Mesothelial cell of epicardium (in vitro differentiated cells): ENCODE measurements around the gene FGFBP2. TPM values are rescaled to one million over a fixed set of nuclear protein-coding genes. Genes with fewer than 3 reads are reported as not detected.

Experiments
- DNase-seq, 2 experiments: peaks; one replicate each; pipeline ENCODE4 v3.0.0; 2021; ENCODE audit warnings: low spot score in 2 of 2; ENCODE audit not compliant: unreplicated experiment in 2 of 2
- H3K27ac Mint-ChIP-seq: 2 replicates; pipeline ENCODE4 v1.8.0; 2021; ENCODE audit warnings: mixed read lengths
- H3K27me3 Mint-ChIP-seq: 2 replicates; pipeline ENCODE4 v1.8.0; 2021; ENCODE audit warnings: low read depth, mixed read lengths
- H3K36me3 Mint-ChIP-seq: 2 replicates; pipeline ENCODE4 v1.8.0; 2021; ENCODE audit warnings: mixed read lengths
- H3K4me1 Mint-ChIP-seq: 2 replicates; pipeline ENCODE4 v1.8.0; 2021; ENCODE audit warnings: mixed read lengths
- H3K4me3 Mint-ChIP-seq: 2 replicates; pipeline ENCODE4 v1.8.0; 2021; ENCODE audit warnings: mild to moderate bottlenecking, moderate library complexity, mixed read lengths
- H3K9me3 Mint-ChIP-seq: 2 replicates; pipeline ENCODE4 v1.8.0; 2021; ENCODE audit warnings: mixed read lengths
- total RNA-seq: library from RNA; stranded (reverse); gene quantifications from 3 replicates; pipeline ENCODE4 v1.2.1, GENCODE V29; 2021
- TF ChIP-seq, protein P1 (sequence below): fragments of 200-600 bp; sonication (generic); IDR thresholded peaks from one replicate; pipeline ENCODE4 v1.5.0; 2021; ENCODE audit warnings: antibody characterized with exemption; ENCODE audit not compliant: unreplicated experiment

The FGFBP2 gene
- total RNA-seq, 1 donor from 2014 or later, result not detected

DNA sequence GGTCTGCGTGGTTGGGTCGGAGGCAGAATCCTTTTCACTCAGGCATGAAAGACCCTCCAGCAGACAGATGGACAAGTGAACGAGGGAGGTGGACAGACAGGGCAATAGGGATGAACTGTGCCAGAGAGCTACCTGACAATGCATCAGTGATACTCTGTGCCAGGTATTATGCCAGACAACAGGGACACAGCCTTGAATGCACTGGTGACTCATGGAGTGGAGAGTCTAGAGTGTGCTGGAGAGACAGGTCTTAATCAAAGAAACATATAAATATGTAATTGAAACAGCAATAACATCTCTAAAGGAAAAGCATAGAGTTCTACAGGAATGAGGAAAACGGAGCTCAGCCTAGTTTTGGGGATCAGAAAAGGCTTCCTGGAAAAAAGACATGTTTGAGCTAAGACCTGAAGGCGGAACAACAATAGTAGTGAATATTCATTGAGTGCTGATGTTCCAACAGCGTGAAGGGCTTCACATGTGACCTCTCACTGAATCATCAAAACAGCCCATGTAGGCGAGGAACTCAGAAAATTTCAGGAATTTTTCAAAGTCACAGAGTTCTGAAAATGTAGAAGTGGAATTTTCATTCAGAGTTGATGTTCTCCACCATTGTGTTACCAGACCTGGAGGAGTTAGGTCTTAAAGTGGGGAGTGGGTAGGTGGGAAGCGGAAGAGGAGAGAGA, 20.0 kb upstream of the FGFBP2 start:
- no peak for DNase-seq
- H3K9me3 Mint-ChIP-seq, result no peaks in the 10 kb centered on the region
- TF ChIP-seq, protein P1, sequence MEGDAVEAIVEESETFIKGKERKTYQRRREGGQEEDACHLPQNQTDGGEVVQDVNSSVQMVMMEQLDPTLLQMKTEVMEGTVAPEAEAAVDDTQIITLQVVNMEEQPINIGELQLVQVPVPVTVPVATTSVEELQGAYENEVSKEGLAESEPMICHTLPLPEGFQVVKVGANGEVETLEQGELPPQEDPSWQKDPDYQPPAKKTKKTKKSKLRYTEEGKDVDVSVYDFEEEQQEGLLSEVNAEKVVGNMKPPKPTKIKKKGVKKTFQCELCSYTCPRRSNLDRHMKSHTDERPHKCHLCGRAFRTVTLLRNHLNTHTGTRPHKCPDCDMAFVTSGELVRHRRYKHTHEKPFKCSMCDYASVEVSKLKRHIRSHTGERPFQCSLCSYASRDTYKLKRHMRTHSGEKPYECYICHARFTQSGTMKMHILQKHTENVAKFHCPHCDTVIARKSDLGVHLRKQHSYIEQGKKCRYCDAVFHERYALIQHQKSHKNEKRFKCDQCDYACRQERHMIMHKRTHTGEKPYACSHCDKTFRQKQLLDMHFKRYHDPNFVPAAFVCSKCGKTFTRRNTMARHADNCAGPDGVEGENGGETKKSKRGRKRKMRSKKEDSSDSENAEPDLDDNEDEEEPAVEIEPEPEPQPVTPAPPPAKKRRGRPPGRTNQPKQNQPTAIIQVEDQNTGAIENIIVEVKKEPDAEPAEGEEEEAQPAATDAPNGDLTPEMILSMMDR, result no peak
- no peak overlapping the region for H3K27ac Mint-ChIP-seq
- H3K4me3 Mint-ChIP-seq, result no peak overlapping the region
- H3K27me3 Mint-ChIP-seq, result no peaks in the 10 kb centered on the region
- peaks cover 4% of the 10 kb centered on the region for H3K4me1 Mint-ChIP-seq
- peaks cover 2% of the 10 kb centered on the region for H3K36me3 Mint-ChIP-seq

DNA sequence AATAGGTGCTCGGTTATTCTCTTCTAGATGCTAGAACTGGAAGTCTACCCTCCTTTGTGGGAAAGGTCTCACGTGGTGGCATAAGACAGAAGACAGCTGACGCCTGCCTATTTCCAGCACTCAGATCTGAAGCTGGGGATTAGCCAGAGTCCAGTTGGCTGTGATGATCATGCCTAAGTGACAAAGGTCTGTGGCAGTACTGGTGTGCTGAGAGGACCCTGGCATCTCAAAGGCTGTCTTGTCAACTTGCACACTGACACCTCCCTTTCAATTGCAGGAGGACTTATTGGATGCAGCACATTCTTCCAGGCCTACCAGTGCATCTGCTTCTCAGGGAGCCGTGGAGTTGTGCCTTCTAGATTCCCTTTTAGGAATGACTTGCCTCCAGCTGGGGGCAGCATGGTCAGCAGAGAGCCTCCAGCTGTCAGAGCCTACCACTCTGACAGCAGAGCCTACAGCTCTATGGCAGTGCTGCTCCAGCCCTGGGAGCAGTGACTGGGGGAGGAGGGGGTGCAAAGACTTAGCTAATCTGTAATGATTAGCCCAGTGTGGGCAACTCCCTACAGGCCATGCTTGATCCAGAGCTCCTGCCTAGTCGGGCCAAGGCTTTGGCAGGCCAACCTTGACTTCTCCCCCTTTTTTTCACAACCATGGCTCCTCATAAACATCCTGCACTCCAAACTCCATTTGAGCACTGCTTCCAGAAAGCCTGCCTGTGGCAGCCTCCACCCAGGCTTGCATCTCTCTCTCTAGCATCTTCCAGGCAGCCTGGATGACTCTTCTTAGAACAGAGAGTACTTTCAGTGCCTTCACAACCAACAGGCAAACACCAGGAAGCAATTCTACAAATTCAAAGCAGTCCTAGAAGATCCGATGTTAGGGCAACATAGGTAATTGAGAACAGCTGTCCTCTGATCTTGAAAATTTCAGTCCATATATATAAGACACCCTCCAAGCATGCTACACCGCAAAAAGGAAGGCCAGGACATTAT, 13.8 kb upstream of the FGFBP2 start:
- H3K27ac Mint-ChIP-seq, result no peak overlapping the region
- no peaks in the 10 kb centered on the region for H3K27me3 Mint-ChIP-seq
- H3K9me3 Mint-ChIP-seq, result no peaks in the 10 kb centered on the region
- TF ChIP-seq, protein P1, result no peak
- no peak for DNase-seq
- H3K4me3 Mint-ChIP-seq, result no peak overlapping the region
- peaks cover 2% of the 10 kb centered on the region for H3K4me1 Mint-ChIP-seq
- no peaks in the 10 kb centered on the region for H3K36me3 Mint-ChIP-seq

DNA sequence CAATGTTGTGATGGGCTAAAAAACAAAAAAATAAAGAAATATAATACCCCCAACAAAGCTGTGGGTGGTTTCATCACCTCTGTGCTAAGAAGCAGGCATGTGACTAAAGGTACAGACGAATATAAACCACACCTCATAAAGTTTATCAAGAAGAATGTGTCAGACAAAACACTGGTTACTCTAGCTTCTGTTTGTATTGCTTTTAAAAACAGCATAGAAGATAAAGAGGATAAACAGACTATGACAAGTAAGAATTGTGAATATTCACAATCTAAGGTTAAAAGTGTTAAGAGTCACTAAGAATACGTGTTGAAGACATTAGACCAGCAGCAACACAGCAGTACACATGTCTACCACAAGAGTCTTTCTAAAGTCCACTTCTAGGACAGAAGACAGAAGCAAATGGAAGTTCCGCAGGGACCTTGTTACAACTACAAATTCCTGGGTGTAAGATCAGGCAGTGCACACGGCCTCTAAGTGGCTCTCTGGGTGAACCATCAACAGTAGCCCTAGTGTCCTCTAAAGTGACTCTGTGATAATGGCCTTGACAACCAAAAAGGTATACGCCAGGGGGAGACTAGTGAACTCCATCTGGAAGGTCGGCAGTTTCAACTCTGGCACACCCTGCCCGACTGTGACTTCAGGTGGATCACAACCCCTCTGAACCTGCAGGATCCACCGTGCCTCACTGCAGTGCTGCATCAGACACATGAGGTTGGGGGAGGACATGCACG, 8.3 kb upstream of the FGFBP2 start:
- Mint-ChIP-seq H3K27ac (no peak overlapping the region), H3K36me3 (no peaks in the 10 kb centered on the region), H3K27me3 (no peaks in the 10 kb centered on the region), H3K4me1 (no peaks in the 10 kb centered on the region), H3K9me3 (peaks cover 7% of the 10 kb centered on the region), H3K4me3 (no peak overlapping the region)
- TF ChIP-seq, protein P1, result no peak
- DNase-seq, result no peak

DNA sequence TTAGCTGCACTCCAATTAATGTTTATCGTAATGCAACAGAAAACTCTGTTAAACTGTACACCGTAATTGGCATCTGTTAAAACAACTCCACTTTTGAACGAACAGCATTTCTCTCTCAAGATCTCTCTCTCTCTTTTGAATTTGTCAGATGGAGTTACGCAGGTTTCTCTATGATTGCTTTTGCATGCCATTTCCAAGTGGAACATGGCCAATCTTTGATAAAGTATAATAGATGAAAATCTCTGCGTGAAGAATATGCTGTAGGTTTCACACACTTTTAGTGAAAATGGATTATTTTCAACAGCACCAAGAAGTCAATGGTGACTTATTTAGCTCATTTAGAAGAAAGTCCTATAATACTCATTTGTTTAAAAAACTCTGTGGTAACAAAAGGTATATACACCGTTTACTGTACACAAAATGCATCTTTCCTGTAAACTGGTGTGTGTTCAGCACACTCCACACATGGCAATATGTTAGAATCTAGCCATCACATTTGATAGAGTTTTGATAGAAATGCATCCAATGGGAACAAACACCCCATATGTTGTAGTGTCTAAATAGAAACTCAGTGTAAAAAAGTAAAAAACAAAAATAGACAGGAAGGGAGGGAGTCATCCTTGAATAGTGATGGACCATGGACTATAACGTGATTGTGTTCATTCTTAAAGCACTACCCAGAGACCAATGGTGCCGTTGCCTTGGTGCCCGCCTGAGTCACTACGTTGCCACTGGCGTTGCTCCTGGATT, 5.8 kb upstream of the FGFBP2 start:
- H3K27me3 Mint-ChIP-seq, result no peaks in the 10 kb centered on the region
- DNase-seq, result no peak
- no peaks in the 10 kb centered on the region for H3K4me1 Mint-ChIP-seq
- no peak overlapping the region for H3K27ac Mint-ChIP-seq
- H3K9me3 Mint-ChIP-seq, result peaks cover 10% of the 10 kb centered on the region
- no peak overlapping the region for H3K4me3 Mint-ChIP-seq
- TF ChIP-seq, protein P1, result no peak
- H3K36me3 Mint-ChIP-seq, result no peaks in the 10 kb centered on the region

DNA sequence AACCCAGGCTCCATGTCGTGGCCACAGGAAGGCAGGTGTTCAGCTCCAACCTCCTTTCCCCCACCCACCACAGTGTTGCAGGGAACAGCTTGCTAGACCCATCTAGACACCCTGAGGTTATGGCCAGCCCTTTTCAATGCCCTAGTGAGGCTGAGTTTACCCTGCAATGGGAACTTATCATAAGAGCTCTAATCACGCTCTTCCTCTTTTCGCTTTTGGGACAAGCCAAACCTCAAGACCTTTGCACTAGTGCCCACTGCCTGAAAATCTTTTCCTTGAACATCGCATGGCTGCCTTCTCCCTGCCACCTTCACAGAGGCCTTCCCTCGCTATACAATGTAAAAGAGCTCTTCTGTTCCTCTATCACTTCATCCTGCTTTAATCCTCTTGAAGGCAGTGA, 2.4 kb upstream of the FGFBP2 start:
- Mint-ChIP-seq H3K9me3 (peaks cover 10% of the 10 kb centered on the region), H3K36me3 (no peaks in the 10 kb centered on the region), H3K27me3 (no peaks in the 10 kb centered on the region), H3K27ac (no peak overlapping the region), H3K4me3 (no peak overlapping the region), H3K4me1 (no peaks in the 10 kb centered on the region)
- no peak for DNase-seq
- TF ChIP-seq, protein P1, result no peak
